GM21619 (cell line): Measurements from ENCODE around the gene DAZAP1.

ENCODE experiments used
- ATAC-seq: cut with Tn5 transposase; IDR thresholded peaks from one replicate; pipeline ENCODE4 v1.9.1; 2021; ENCODE audit not compliant: unreplicated experiment

The DAZAP1 gene

DNA sequence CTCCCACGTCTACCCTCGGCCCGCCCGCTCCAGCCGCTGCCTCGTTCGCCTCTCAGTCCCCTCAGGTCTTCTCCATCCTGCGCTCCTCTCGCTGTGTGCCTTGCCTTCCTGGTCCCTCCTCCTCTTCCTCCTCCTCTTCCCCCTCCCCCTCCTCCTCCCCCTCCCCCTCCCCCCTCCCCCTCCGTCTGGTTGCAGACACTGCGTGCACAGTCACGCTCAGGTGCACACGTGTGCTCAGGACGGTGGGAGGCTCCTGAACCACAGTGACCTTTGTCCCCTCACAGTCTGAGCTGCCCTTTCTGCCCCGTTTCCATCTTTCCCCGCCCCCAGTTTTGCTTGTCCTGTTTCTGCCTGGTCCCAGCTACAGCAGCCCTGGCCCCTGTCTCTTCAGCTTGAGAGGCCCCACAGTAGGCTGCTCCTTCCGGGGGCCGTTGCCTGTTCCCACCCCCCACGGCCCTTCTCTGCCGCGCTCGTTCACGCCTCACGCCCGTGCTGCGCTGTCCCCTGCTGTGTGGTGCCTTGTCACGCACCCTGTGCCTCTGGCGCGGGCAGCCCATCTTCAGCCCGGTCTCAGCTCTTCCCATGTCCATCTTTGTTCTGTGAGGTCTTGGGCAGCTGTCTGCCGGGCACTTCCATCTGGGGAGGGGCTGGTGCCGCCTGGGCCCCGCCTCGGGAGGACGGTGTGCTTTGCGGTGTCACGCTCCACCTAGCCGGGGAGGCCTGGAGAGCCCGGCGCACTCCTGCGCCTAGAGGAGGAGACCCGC, 17.0 kb downstream of the DAZAP1 start:
- ATAC-seq = no peak

GRCh38 chr19:1425102-1425837, 17.9 kb downstream of the DAZAP1 start:
- no peak for ATAC-seq

- no peak for ATAC-seq
Observed at GRCh38 chr19:1425902-1426301, 18.5 kb downstream of the DAZAP1 start.

DNA sequence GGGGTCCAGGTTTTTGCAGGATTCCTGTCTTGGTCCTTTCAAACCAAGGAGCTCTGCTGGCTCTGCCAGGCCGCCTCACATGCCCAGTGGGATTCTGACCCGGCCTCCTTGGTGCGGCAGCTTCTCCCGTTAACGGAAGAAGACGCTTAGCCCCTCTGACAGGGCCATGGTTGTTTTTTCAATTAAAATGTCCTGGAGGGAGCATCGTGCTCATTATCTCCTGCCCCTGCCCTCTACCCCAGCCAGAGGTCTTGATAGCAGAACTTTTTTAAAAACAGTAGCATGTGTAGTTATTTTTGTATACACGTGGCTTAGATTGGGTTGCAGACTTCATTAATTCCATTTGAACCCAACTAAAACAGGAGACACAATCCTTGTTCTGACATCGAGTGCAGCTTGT, 19.4 kb downstream of the DAZAP1 start:
- no peak for ATAC-seq

GRCh38 chr19:1427221-1427920, 20.0 kb downstream of the DAZAP1 start:
- no peak for ATAC-seq

- ATAC-seq = no peak
Observed at GRCh38 chr19:1428738-1429391, 21.5 kb downstream of the DAZAP1 start.

GRCh38 chr19:1429750-1430149, 22.4 kb downstream of the DAZAP1 start:
- no peak for ATAC-seq

DNA sequence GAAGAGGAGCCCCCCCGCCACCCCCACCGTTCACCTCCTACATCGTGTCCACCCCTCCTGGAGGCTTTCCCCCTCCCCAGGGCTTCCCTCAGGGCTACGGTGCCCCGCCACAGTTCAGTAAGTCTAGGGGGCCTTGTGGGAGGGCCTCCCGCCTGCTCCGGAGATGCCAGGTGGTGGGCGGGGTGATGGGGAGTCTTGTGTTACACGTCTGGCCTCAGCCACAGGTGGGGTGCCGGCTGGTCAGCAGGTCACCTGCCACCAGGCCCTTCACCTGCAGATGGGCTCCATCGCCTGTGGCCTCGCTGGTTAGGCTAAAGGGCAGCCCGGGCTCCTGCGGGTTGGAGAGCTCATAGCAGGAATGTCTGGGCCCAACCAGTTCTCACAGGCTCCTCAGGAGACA, 22.9 kb downstream of the DAZAP1 start:
- no peak for ATAC-seq

- no peak for ATAC-seq
Observed at GRCh38 chr19:1431759-1432506, 24.5 kb downstream of the DAZAP1 start.

DNA sequence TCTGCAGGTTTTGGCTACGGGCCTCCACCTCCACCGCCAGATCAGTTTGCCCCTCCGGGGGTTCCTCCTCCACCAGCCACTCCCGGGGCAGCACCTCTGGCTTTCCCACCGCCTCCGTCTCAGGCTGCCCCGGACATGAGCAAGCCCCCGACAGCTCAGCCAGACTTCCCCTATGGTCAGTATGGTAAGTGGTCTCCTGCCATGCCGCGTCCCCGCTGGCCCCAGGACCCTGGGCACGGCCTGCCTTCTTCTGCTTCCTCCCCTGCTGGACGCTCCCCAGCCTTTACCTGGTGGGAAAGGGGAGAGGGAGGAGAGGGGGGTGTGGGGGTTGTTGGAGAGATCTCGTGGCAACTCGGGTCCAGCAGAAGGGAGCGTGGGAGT, 25.1 kb downstream of the DAZAP1 start:
- ATAC-seq = no peak

GRCh38 chr19:1433119-1434039, 26.0 kb downstream of the DAZAP1 start:
- no peak for ATAC-seq

DNA sequence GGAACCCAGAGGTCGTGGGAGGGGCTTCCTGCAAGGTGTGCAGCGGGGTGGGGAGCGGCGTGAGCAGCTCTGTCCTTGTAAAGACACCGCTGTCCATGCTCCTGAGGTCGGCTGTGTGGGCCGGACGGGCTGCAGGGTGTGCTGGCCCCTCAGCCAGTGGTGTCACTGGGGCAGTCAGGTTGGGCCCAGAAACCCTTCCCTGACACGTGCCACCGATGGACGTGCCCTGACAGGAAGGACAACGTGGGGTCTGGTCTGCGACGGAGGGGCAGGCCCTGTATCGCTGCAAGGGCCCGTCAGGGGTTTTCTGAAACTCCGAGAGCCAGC, 26.6 kb downstream of the DAZAP1 start:
- no peak for ATAC-seq

GRCh38 chr19:1434577-1435060, 27.2 kb downstream of the DAZAP1 start:
- ATAC-seq = no peak

DNA sequence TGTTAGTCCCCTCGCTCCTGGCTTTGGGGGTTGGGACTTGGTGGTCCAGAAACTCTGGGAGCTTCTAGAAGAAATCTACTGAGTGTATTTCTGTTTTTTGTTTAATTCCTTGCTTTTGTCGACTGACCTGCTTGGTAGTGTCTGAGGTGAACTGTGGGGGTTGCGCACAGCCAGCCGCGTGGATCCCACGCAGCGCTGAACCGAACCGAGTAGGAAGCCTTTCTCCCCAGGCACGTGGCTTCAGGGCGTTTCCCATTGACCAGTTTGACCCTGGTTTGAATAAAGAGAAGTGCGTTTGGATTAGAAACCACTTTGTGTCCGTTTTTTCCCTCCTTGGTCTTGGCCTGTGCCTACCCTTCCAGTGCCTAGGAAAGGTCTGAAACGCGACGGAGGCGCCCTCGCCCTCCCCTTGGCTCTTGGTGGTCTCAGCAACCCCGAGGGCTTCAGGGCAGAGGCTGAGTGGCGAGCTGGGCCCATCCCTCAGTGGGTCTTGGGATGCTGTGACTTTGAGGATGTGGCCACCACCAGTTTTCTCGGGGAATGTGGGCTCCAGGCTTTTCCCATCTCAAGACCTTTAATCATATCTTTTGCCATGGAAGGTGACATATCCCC, 28.1 kb downstream of the DAZAP1 start:
- ATAC-seq = no peak

DNA sequence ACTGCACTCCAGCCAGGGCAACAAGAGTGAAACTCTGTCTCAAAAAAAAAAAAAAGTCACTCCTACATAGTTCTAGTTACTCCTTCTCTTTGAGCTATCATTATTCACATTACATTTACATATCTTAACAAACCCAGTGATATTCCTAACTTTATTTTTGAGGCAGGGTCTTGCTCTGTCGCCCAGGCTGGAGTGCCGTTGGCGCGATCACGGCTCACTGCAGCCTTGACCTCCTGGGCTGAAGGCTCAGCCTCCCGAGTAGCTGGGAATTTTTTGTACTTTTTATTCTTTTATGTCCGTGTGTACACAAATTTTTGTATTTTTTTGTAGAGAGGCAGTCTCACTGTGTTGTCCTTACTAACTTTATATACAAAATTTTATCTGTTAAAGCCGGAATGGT, 30.2 kb downstream of the DAZAP1 start:
- no peak for ATAC-seq

GRCh38 chr19:1438035-1438932, 30.9 kb downstream of the DAZAP1 start, which contains the start of gene RPS15:
TSS of gene RPS15 (plus strand) at chr19:1438396. CDS start at chr19:1438426, 30 bp downstream.
- peak; percentile 71 for ATAC-seq

DNA sequence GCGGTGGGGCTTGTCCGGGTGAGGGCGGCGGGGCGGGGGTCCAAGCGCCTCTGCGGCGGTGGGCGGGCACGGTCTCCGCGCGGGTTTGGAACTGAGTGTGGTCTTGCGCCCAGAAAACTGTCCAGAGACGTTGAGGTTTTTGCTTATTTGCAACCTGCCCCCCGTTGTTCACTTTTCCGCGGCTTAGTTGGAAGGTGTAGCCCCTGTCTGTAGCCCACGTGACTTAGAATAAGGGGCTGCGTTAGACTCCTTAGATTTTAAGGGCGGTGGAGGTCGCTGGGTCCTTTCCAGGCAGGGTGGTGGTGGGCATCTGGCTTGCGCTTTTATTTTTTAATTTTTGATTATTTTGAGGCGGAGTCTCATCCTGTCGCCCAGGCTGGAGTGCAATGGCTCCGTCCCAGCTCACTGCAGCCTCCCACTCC, 31.6 kb downstream of the DAZAP1 start:
- ATAC-seq = no peak
